Mononuclear cell (primary cell): ENCODE results near the gene PNPLA6. TPM values are rescaled to one million over a fixed set of nuclear protein-coding genes. Genes with fewer than 3 reads are reported as not detected.
A peak's percentile ranks its signal among the peaks of the same experiment; 100 is the strongest.

Experiments
- H3K27me3 ChIP-seq: 2 replicates; pipeline ENCODE4 v1.6.0; 2011; ENCODE audit warnings: low read length, control low read depth; ENCODE audit not compliant: insufficient read depth
- H3K4me1 ChIP-seq: 2 replicates; pipeline ENCODE4 v1.5.1; 2011; ENCODE audit warnings: mild to moderate bottlenecking, low read length, control low read depth; ENCODE audit not compliant: insufficient read depth
- H3K4me3 ChIP-seq: 2 replicates; pipeline ENCODE4 v1.5.1; 2011; ENCODE audit warnings: mild to moderate bottlenecking, low read length, moderate library complexity
- H3K9me3 ChIP-seq: 2 replicates; pipeline ENCODE4 v1.5.1; 2011; ENCODE audit warnings: low read depth, mild to moderate bottlenecking, control low read depth, low read length
- total RNA-seq: library from RNA; depleted of rRNA; stranded (reverse); fragments of >200 nt; gene quantifications from one replicate; pipeline ENCODE4 v1.2.3, GENCODE V29; 2012

The PNPLA6 gene
- total RNA-seq, 1 donor = 54.3 TPM

GRCh38 chr19:7522072-7522922 is 13.2 kb upstream of the PNPLA6 start, which contains the start of gene MCOLN1:
TSS of gene MCOLN1 (plus strand) at chr19:7522624. CDS start at chr19:7522751, 127 bp downstream.
- no peaks in the 10 kb centered on the region for H3K9me3 ChIP-seq
- H3K4me1 ChIP-seq = peaks cover 18% of the 10 kb centered on the region
- peak within 1 kb of the TSS; percentile 54 for H3K4me3 ChIP-seq
- H3K27me3 ChIP-seq = no peaks in the 10 kb centered on the region

- no peaks in the 10 kb centered on the region for H3K9me3 ChIP-seq
- H3K4me1 ChIP-seq = peaks cover 23% of the 10 kb centered on the region
- peak overlapping the region; percentile 54 for H3K4me3 ChIP-seq
- H3K27me3 ChIP-seq = no peaks in the 10 kb centered on the region
Observed at GRCh38 chr19:7522923-7523667, 12.4 kb upstream of the PNPLA6 start.

- Histone ChIP-seq H3K9me3 (no peaks in the 10 kb centered on the region), H3K27me3 (no peaks in the 10 kb centered on the region), H3K4me1 (peaks cover 23% of the 10 kb centered on the region), H3K4me3 (no peak overlapping the region)
Observed at GRCh38 chr19:7524523-7524922, 11.0 kb upstream of the PNPLA6 start.

- Histone ChIP-seq H3K9me3 (no peaks in the 10 kb centered on the region), H3K4me3 (no peak overlapping the region), H3K4me1 (peaks cover 23% of the 10 kb centered on the region), H3K27me3 (no peaks in the 10 kb centered on the region)
Observed at GRCh38 chr19:7524992-7525739, 10.4 kb upstream of the PNPLA6 start.

- H3K4me3 ChIP-seq = no peak overlapping the region
Observed at GRCh38 chr19:7526059-7526929, 9.2 kb upstream of the PNPLA6 start.

GRCh38 chr19:7527516-7528191 is 7.9 kb upstream of the PNPLA6 start:
- no peak overlapping the region for H3K4me3 ChIP-seq
- H3K9me3 ChIP-seq = no peaks in the 10 kb centered on the region
- H3K27me3 ChIP-seq = no peaks in the 10 kb centered on the region
- H3K4me1 ChIP-seq = peaks cover 17% of the 10 kb centered on the region

More at GRCh38 chr19:7526059-7526929, 9.2 kb upstream of the PNPLA6 start:
- no peaks in the 10 kb centered on the region for H3K27me3 ChIP-seq
- H3K9me3 ChIP-seq = no peaks in the 10 kb centered on the region
- H3K4me1 ChIP-seq = peaks cover 23% of the 10 kb centered on the region

- Histone ChIP-seq H3K4me3 (no peak overlapping the region), H3K9me3 (no peaks in the 10 kb centered on the region), H3K27me3 (no peaks in the 10 kb centered on the region), H3K4me1 (peaks cover 12% of the 10 kb centered on the region)
Observed at GRCh38 chr19:7528192-7528519, 7.4 kb upstream of the PNPLA6 start.

- Histone ChIP-seq H3K9me3 (no peaks in the 10 kb centered on the region), H3K4me1 (peaks cover 11% of the 10 kb centered on the region), H3K4me3 (no peak overlapping the region)
Observed at GRCh38 chr19:7528522-7529245, 6.8 kb upstream of the PNPLA6 start.

GRCh38 chr19:7529246-7529600 is 6.3 kb upstream of the PNPLA6 start:
- Histone ChIP-seq H3K9me3 (no peaks in the 10 kb centered on the region), H3K4me1 (peaks cover 11% of the 10 kb centered on the region), H3K27me3 (no peaks in the 10 kb centered on the region), H3K4me3 (no peak overlapping the region)

More at GRCh38 chr19:7528522-7529245, 6.8 kb upstream of the PNPLA6 start:
- no peaks in the 10 kb centered on the region for H3K27me3 ChIP-seq

- Histone ChIP-seq H3K4me3 (no peak overlapping the region), H3K27me3 (no peaks in the 10 kb centered on the region), H3K4me1 (peaks cover 18% of the 10 kb centered on the region), H3K9me3 (no peaks in the 10 kb centered on the region)
Observed at GRCh38 chr19:7529610-7530490, 5.7 kb upstream of the PNPLA6 start.

- H3K4me3 ChIP-seq = peak overlapping the region; percentile 30
Observed at GRCh38 chr19:7533281-7533885, 2.1 kb upstream of the PNPLA6 start.

GRCh38 chr19:7533925-7534480 is 1.5 kb upstream of the PNPLA6 start:
- Histone ChIP-seq H3K27me3 (no peaks in the 10 kb centered on the region), H3K4me1 (peaks cover 33% of the 10 kb centered on the region), H3K9me3 (no peaks in the 10 kb centered on the region), H3K4me3 (peak overlapping the region; percentile 87)

More at GRCh38 chr19:7533281-7533885, 2.1 kb upstream of the PNPLA6 start:
- no peaks in the 10 kb centered on the region for H3K27me3 ChIP-seq
- no peaks in the 10 kb centered on the region for H3K9me3 ChIP-seq
- H3K4me1 ChIP-seq = peaks cover 33% of the 10 kb centered on the region
